ENCODE measurements around the gene BAZ1B. TPM values are rescaled to one million over a fixed set of nuclear protein-coding genes. Genes with fewer than 3 reads are reported as not detected.
"Not testable (repeated sequence)": the region's sequence is repeated elsewhere in the genome, so short reads cannot be mapped to it uniquely, and the experiment has no call there.

The BAZ1B gene
- total RNA-seq, 2 donors from 2014 or later, result 28.3 to 32.3 TPM

- no peaks in the 10 kb centered on the region for H3K27me3 ChIP-seq
- H3K4me1 ChIP-seq, result no peaks in the 10 kb centered on the region
- DNase-seq (no peak), ATAC-seq (no peak)
- peaks cover 0 to 20% of the 10 kb centered on the region in 2 donors for H3K36me3 ChIP-seq (replicated peaks in 1 of 2; ENCODE audit: insufficient read depth in 1 of 2, low read depth in 2 of 2)
- intact Hi-C loops (cut with DNase I), result no loop called here
- H3K9me3 ChIP-seq, result no peaks in the 10 kb centered on the region
- TF ChIP-seq POLR2A (IDR thresholded peaks at IDR 0.05), result no peak
- TF ChIP-seq CTCF (IDR thresholded peaks at IDR 0.05), result no peak
- H3K4me3 ChIP-seq, result no peak overlapping the region
- no peak overlapping the region for H3K27ac ChIP-seq
Measured at GRCh38 chr7:73489976-73490375, 32.1 kb downstream of the BAZ1B start.

GRCh38 chr7:73487486-73487885 lies 34.6 kb downstream of the BAZ1B start:
- intact Hi-C loops (cut with DNase I), result no loop called here
- DNase-seq (no peak), ATAC-seq (no peak)
- Histone ChIP-seq H3K9me3 (no peaks in the 10 kb centered on the region), H3K4me3 (no peak overlapping the region), H3K27ac (no peak overlapping the region), H3K4me1 (no peaks in the 10 kb centered on the region), H3K27me3 (no peaks in the 10 kb centered on the region), H3K36me3 (replicated peaks in 1 of 2; ENCODE audit: insufficient read depth in 1 of 2, low read depth in 2 of 2) (peaks cover 0 to 15% of the 10 kb centered on the region in 2 donors)
- 93 to 100% methylated on average over 1 of the region's 1 CpG for WGBS, 2 donors
- TF ChIP-seq POLR2A (IDR thresholded peaks at IDR 0.05) (no peak), CTCF (IDR thresholded peaks at IDR 0.05) (no peak)

- DNase-seq (no peak), ATAC-seq (no peak)
- H3K27me3 ChIP-seq, result no peaks in the 10 kb centered on the region
- no peaks in the 10 kb centered on the region for H3K4me1 ChIP-seq
- WGBS, 2 donors, result 95 to 100% methylated on average over 1 of the region's 1 CpG
- intact Hi-C loops (cut with DNase I), result no loop called here
- peaks cover 0 to 8% of the 10 kb centered on the region in 2 donors for H3K36me3 ChIP-seq (replicated peaks in 1 of 2; ENCODE audit: insufficient read depth in 1 of 2, low read depth in 2 of 2)
- no peaks in the 10 kb centered on the region for H3K9me3 ChIP-seq
- H3K27ac ChIP-seq, result no peak overlapping the region
- TF ChIP-seq CTCF (IDR thresholded peaks at IDR 0.05) (no peak), POLR2A (IDR thresholded peaks at IDR 0.05) (no peak)
- no peak overlapping the region for H3K4me3 ChIP-seq
Measured at GRCh38 chr7:73483171-73483570, 38.9 kb downstream of the BAZ1B start.

- no peaks in the 10 kb centered on the region for H3K4me1 ChIP-seq
- H3K27ac ChIP-seq, result no peak overlapping the region
- H3K36me3 ChIP-seq (replicated peaks in 1 of 2; ENCODE audit: insufficient read depth in 1 of 2, low read depth in 2 of 2), result peaks cover 0 to 9% of the 10 kb centered on the region in 2 donors
- no peak for ATAC-seq
- no peaks in the 10 kb centered on the region for H3K9me3 ChIP-seq
- intact Hi-C loops (cut with DNase I), result no loop called here
- TF ChIP-seq CTCF (IDR thresholded peaks at IDR 0.05), result no peak
- no peak for TF ChIP-seq POLR2A (IDR thresholded peaks at IDR 0.05)
- whole genome bisulfite sequencing, 2 donors, result 78 to 83% methylated on average over 5 of the region's 5 CpGs
- no peak for DNase-seq
- no peaks in the 10 kb centered on the region for H3K27me3 ChIP-seq
- H3K4me3 ChIP-seq, result no peak overlapping the region
Measured at GRCh38 chr7:73482746-73483145, 39.3 kb downstream of the BAZ1B start.

GRCh38 chr7:73481521-73481920 lies 40.6 kb downstream of the BAZ1B start:
- H3K27me3 ChIP-seq; DNase-seq; H3K4me1 ChIP-seq; H3K27ac ChIP-seq; H3K9me3 ChIP-seq; ATAC-seq; intact Hi-C loops (cut with DNase I); H3K4me3 ChIP-seq: not testable (repeated sequence)
- 95 to 96% methylated on average over 12 of the region's 12 CpGs for WGBS, 2 donors
- peaks cover 0 to 12% of the 10 kb centered on the region in 2 donors for H3K36me3 ChIP-seq (replicated peaks in 1 of 2; ENCODE audit: insufficient read depth in 1 of 2, low read depth in 2 of 2)

All from body of pancreas (tissue), 4 donors.